Astrocyte (in vitro differentiated cells and primary cell): ENCODE results near the gene VPS37D. TPM values are rescaled to one million over a fixed set of nuclear protein-coding genes. Genes with fewer than 3 reads are reported as not detected.

Source experiments
- DNase-seq: peaks from one replicate; pipeline ENCODE4 v3.0.0-alpha.2; 2010; ENCODE audit warnings: low read depth
- FAIRE-seq: peaks from 2 replicates; lab custom pipeline; 2011; peaks lifted over from hg19 to GRCh38; lab: Jason Lieb, UNC
- H2AFZ ChIP-seq: 2 replicates; pipeline ENCODE4 v1.6.0; 2012; ENCODE audit warnings: low read depth, low read length, inconsistent platforms
- H3K27ac ChIP-seq: 2 replicates; pipeline ENCODE4 v1.5.1; 2011; ENCODE audit warnings: low read depth, low read length, inconsistent platforms
- H3K27me3 ChIP-seq: 2 replicates; pipeline ENCODE4 v1.6.0; 2011; ENCODE audit warnings: low read length, inconsistent platforms; ENCODE audit not compliant: insufficient read depth
- H3K36me3 ChIP-seq: 2 replicates; pipeline ENCODE4 v1.5.1; 2011; ENCODE audit warnings: low read length, inconsistent platforms; ENCODE audit not compliant: insufficient read depth
- H3K4me1 ChIP-seq: 2 replicates; pipeline ENCODE4 v1.5.1; 2011; ENCODE audit warnings: low read length, inconsistent platforms; ENCODE audit not compliant: insufficient read depth
- H3K4me2 ChIP-seq: 2 replicates; pipeline ENCODE4 v1.6.0; 2012; ENCODE audit warnings: low read length, inconsistent platforms
- H3K4me3 ChIP-seq: 2 replicates; pipeline ENCODE4 v1.5.1; 2011; ENCODE audit warnings: low read depth, mild to moderate bottlenecking, low read length, inconsistent platforms; ENCODE audit not compliant: insufficient read depth
- H3K79me2 ChIP-seq: 2 replicates; pipeline ENCODE4 v1.6.0; 2012; ENCODE audit warnings: mild to moderate bottlenecking, low read length, inconsistent platforms; ENCODE audit not compliant: insufficient read depth
- H3K9ac ChIP-seq: 2 replicates; pipeline ENCODE4 v1.6.0; 2012; ENCODE audit warnings: mild to moderate bottlenecking, low read length, inconsistent platforms
- H3K9me3 ChIP-seq: 2 replicates; pipeline ENCODE4 v1.5.1; 2012; ENCODE audit warnings: low read depth, mild to moderate bottlenecking, low read length, inconsistent platforms; ENCODE audit not compliant: insufficient read depth
- H4K20me1 ChIP-seq: 2 replicates; pipeline ENCODE4 v1.6.0; 2012; ENCODE audit warnings: low read length, inconsistent platforms; ENCODE audit not compliant: insufficient read depth
- H3K27ac Mint-ChIP-seq: one replicate; pipeline ENCODE4 v1.8.0; 2021; ENCODE audit warnings: mild to moderate bottlenecking, mixed read lengths; ENCODE audit not compliant: unreplicated experiment
- H3K27me3 Mint-ChIP-seq: one replicate; pipeline ENCODE4 v1.8.0; 2021; ENCODE audit warnings: low read depth, mixed read lengths; ENCODE audit not compliant: unreplicated experiment
- H3K36me3 Mint-ChIP-seq: one replicate; pipeline ENCODE4 v1.8.0; 2021; ENCODE audit warnings: low read depth, mixed read lengths; ENCODE audit not compliant: unreplicated experiment
- H3K4me1 Mint-ChIP-seq: one replicate; pipeline ENCODE4 v1.8.0; 2021; ENCODE audit warnings: low read depth, mixed read lengths; ENCODE audit not compliant: unreplicated experiment
- H3K4me3 Mint-ChIP-seq: one replicate; pipeline ENCODE4 v1.8.0; 2021; ENCODE audit warnings: mild to moderate bottlenecking, moderate library complexity, mixed read lengths; ENCODE audit not compliant: unreplicated experiment
- H3K9me3 Mint-ChIP-seq: one replicate; pipeline ENCODE4 v1.8.0; 2021; ENCODE audit warnings: mild to moderate bottlenecking, mixed read lengths; ENCODE audit not compliant: unreplicated experiment
- EZH2 ChIP-seq: IDR thresholded peaks from 2 replicates; pipeline ENCODE4 v1.6.1; 2012; ENCODE audit warnings: mild to moderate bottlenecking, low read length, inconsistent platforms; ENCODE audit not compliant: insufficient read depth
- total RNA-seq: library from RNA; stranded (reverse); gene quantifications from 2 replicates; pipeline ENCODE4 v1.2.1, GENCODE V29; 2021
- TF ChIP-seq, protein P1 (sequence below): IDR thresholded peaks from 2 replicates; pipeline ENCODE4 v1.5.1; 2011; ENCODE audit warnings: low read depth, mild to moderate bottlenecking, inconsistent platforms, low read length, moderate library complexity; ENCODE audit not compliant: insufficient read depth

Gene VPS37D
- total RNA-seq, 1 donor from 2014 or later = 2.9 TPM

DNA sequence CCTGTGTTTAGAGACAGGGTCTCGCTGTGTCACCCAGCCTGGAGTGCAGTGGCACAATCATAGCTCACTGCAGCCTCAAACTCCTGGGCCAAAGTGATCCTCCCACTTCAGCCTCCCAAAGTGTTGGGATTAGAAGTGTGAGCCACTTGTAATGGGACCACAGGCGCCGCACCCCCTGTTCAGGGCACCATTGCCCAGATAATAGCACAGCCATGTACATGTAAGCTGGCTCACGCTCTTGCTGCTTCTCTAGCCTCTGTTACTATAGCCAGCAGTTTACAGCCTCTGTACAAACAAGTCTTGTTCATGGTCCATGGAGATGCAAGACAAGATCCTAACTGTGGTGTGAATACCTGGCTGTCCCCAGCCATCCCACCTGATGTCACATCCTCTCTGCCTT lies 39.1 kb upstream of the VPS37D start:
- DNase-seq (no peak), FAIRE-seq (no peak)
- Mint-ChIP-seq H3K27me3 (peaks cover 45% of the 10 kb centered on the region), H3K9me3 (no peaks in the 10 kb centered on the region), H3K36me3 (no peaks in the 10 kb centered on the region), H3K27ac (no peak overlapping the region), H3K4me3 (no peak overlapping the region), H3K4me1 (no peaks in the 10 kb centered on the region)
- no peaks in the 10 kb centered on the region for H3K9me3 ChIP-seq
- H3K4me3 ChIP-seq = no peak overlapping the region
- H3K27ac ChIP-seq = no peak overlapping the region
- H3K9ac ChIP-seq = no peak overlapping the region
- H3K4me1 ChIP-seq = peaks cover 4% of the 10 kb centered on the region
- no peaks in the 10 kb centered on the region for H3K36me3 ChIP-seq
- H3K27me3 ChIP-seq = peaks cover 39% of the 10 kb centered on the region
- no peaks in the 10 kb centered on the region for H4K20me1 ChIP-seq
- H3K79me2 ChIP-seq = no peaks in the 10 kb centered on the region
- H2AFZ ChIP-seq = no peak overlapping the region
- no peak overlapping the region for H3K4me2 ChIP-seq
- no peak for TF ChIP-seq EZH2

DNA sequence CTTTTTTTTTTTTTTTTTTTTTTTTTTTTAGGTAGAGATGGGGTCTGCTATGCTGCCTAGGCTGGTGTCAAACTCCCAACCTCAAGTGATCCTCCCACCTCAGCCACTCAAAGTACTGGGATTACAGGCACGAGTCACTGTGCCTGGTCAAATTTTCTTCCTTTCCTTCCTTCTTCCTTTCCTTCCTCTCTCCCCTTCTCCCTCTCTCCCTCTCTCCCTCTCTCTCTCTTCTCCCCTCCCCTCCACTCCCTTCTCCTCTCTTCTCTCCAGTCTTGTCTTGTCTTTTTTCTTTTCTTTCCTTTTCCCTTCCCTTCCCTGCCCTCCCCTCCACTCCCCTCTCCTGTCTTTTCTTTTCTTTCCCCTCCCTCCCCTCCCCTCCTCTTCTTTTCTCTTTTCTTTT lies 36.1 kb upstream of the VPS37D start:
- H3K27ac ChIP-seq = no peak overlapping the region
- H3K27me3 ChIP-seq = peaks cover 18% of the 10 kb centered on the region
- no peak overlapping the region for H3K4me2 ChIP-seq
- H3K4me3 Mint-ChIP-seq = no peak overlapping the region
- FAIRE-seq (no peak), DNase-seq (no peak)
- no peaks in the 10 kb centered on the region for H4K20me1 ChIP-seq
- no peak overlapping the region for H3K27ac Mint-ChIP-seq
- no peak overlapping the region for H3K9ac ChIP-seq
- peaks cover 9% of the 10 kb centered on the region for H3K4me1 ChIP-seq
- H3K36me3 Mint-ChIP-seq = no peaks in the 10 kb centered on the region
- no peaks in the 10 kb centered on the region for H3K79me2 ChIP-seq
- H3K9me3 Mint-ChIP-seq = no peaks in the 10 kb centered on the region
- peaks cover 29% of the 10 kb centered on the region for H3K27me3 Mint-ChIP-seq
- no peak overlapping the region for H3K4me3 ChIP-seq
- TF ChIP-seq, protein P1, sequence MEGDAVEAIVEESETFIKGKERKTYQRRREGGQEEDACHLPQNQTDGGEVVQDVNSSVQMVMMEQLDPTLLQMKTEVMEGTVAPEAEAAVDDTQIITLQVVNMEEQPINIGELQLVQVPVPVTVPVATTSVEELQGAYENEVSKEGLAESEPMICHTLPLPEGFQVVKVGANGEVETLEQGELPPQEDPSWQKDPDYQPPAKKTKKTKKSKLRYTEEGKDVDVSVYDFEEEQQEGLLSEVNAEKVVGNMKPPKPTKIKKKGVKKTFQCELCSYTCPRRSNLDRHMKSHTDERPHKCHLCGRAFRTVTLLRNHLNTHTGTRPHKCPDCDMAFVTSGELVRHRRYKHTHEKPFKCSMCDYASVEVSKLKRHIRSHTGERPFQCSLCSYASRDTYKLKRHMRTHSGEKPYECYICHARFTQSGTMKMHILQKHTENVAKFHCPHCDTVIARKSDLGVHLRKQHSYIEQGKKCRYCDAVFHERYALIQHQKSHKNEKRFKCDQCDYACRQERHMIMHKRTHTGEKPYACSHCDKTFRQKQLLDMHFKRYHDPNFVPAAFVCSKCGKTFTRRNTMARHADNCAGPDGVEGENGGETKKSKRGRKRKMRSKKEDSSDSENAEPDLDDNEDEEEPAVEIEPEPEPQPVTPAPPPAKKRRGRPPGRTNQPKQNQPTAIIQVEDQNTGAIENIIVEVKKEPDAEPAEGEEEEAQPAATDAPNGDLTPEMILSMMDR = no peak
- no peak for TF ChIP-seq EZH2
- no peaks in the 10 kb centered on the region for H3K36me3 ChIP-seq
- no peaks in the 10 kb centered on the region for H3K9me3 ChIP-seq
- H2AFZ ChIP-seq = no peak overlapping the region
- H3K4me1 Mint-ChIP-seq = peaks cover 5% of the 10 kb centered on the region

DNA sequence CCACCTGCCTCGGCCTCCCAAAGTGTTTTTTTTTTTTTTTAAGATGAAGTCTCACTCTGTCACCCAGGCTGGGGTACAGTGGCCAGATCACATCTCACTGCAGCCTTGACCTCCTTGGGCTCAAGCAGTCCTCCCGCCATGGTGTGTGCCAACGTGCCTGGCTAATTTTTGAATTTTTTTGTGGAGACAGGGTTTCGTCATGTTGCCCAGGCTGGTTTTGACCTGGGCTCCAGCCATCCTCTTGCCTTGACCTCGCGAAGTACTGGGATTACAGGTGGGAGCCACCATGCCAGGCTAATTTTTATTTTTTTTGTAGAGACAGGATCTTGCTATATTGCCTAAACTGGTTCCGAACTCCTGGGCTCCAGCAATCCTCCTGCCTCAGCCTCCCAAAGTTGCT lies 34.3 kb upstream of the VPS37D start:
- Histone ChIP-seq H3K4me1 (peaks cover 9% of the 10 kb centered on the region), H3K9me3 (no peaks in the 10 kb centered on the region)
- FAIRE-seq = no peak

More for the DNA sequence above, 34.3 kb upstream of the VPS37D start:
- H3K9me3 Mint-ChIP-seq = no peaks in the 10 kb centered on the region
- Histone ChIP-seq H3K79me2 (no peaks in the 10 kb centered on the region), H3K4me3 (no peak overlapping the region), H2AFZ (no peak overlapping the region), H3K27me3 (peaks cover 5% of the 10 kb centered on the region), H4K20me1 (no peaks in the 10 kb centered on the region), H3K27ac (no peak overlapping the region), H3K4me2 (no peak overlapping the region), H3K36me3 (no peaks in the 10 kb centered on the region), H3K9ac (no peak overlapping the region)
- no peak overlapping the region for H3K4me3 Mint-ChIP-seq
- H3K36me3 Mint-ChIP-seq = no peaks in the 10 kb centered on the region
- TF ChIP-seq, protein P1 = no peak
- no peak for TF ChIP-seq EZH2
- DNase-seq = no peak
- H3K27ac Mint-ChIP-seq = no peak overlapping the region
- peaks cover 15% of the 10 kb centered on the region for H3K27me3 Mint-ChIP-seq
- peaks cover 7% of the 10 kb centered on the region for H3K4me1 Mint-ChIP-seq
